ENCODE measurements around the gene RBM33. TPM values are rescaled to one million over a fixed set of nuclear protein-coding genes. Genes with fewer than 3 reads are reported as not detected.

RBM33 gene
- total and polyA plus RNA-seq, 9 of the 15 experiments (the other 6 are each of a cell fraction or from before 2014, with no cell fraction given) = 4.4 to 80.7 (median 27.3) TPM

DNA sequence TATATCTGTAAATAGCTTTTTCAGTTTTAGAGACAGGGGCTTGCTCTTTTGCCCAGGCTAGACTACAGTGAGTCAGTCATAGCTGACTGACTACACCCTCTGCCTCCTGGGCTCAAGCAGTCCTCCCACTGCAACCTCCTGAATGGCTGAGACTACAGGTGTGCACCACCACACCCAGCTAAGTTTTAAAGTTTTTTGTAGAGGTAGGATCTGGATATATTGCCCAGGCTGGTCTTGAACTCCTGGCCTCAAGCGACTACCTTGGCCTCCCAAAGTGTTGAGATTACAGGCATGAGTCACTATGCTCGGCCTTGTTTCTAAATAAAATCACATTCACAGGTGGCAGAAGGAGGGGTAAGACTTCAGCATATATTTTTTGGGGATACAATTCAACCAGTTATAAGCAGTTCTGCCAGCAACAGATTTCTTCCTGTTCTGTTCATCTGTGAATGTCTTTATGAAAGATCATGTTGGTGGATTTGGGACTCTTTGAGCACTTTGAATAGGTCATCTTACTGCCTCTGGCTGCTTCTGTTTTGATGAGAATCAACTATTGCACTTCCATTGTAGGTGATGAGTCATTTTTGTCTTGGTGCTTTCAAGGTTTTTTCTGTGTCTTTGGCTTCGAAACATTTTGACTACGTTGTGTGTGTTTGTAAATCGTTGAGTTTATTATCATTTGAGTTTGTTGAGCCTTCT is 15.7 kb downstream of the RBM33 start (continued):
- TF ChIP-seq, protein P1, sequence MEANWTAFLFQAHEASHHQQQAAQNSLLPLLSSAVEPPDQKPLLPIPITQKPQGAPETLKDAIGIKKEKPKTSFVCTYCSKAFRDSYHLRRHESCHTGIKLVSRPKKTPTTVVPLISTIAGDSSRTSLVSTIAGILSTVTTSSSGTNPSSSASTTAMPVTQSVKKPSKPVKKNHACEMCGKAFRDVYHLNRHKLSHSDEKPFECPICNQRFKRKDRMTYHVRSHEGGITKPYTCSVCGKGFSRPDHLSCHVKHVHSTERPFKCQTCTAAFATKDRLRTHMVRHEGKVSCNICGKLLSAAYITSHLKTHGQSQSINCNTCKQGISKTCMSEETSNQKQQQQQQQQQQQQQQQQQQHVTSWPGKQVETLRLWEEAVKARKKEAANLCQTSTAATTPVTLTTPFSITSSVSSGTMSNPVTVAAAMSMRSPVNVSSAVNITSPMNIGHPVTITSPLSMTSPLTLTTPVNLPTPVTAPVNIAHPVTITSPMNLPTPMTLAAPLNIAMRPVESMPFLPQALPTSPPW (CRISPR knock-in tag; IDR thresholded peaks at IDR 0.05) = no peak; the same call in 1 of the 2 replicates
- TF ChIP-seq, protein P2, sequence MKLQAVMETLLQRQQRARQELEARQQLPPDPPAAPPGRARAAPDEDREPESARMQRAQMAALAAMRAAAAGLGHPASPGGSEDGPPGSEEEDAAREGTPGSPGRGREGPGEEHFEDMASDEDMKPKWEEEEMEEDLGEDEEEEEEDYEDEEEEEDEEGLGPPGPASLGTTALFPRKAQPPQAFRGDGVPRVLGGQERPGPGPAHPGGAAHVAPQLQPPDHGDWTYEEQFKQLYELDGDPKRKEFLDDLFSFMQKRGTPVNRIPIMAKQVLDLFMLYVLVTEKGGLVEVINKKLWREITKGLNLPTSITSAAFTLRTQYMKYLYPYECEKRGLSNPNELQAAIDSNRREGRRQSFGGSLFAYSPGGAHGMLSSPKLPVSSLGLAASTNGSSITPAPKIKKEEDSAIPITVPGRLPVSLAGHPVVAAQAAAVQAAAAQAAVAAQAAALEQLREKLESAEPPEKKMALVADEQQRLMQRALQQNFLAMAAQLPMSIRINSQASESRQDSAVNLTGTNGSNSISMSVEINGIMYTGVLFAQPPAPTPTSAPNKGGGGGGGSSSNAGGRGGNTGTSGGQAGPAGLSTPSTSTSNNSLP (IDR thresholded peaks at IDR 0.05; ENCODE audit: borderline replicate concordance, low read depth, low read length) = no peak
- TF ChIP-seq POLR2A (conservative IDR thresholded peaks at IDR 0.05) (no peak), ZKSCAN8 (CRISPR knock-in tag; IDR thresholded peaks at IDR 0.05) (no peak), RB1 (IDR thresholded peaks at IDR 0.05; ENCODE audit: low read depth) (no peak), NCOA6 (IDR thresholded peaks at IDR 0.05) (no peak), STAG1 (CRISPR knock-in tag; IDR thresholded peaks at IDR 0.05; ENCODE audit: borderline replicate concordance) (no peak), HDAC2 (IDR thresholded peaks at IDR 0.05) (peak; percentile 70; the same call in 1 of the 2 replicates), HNRNPLL (IDR thresholded peaks at IDR 0.05; ENCODE audit: low read depth, low read length, poor library complexity, severe bottlenecking) (no peak), SAFB (IDR thresholded peaks at IDR 0.05; ENCODE audit: borderline replicate concordance, low read depth, low read length) (no peak), HEY1 (CRISPR knock-in tag; IDR thresholded peaks at IDR 0.05; ENCODE audit: borderline replicate concordance) (no peak), SAFB2 (IDR thresholded peaks at IDR 0.05; ENCODE audit: borderline replicate concordance, low read depth, low read length, severe bottlenecking) (no peak)
- TF ChIP-seq, protein P3, sequence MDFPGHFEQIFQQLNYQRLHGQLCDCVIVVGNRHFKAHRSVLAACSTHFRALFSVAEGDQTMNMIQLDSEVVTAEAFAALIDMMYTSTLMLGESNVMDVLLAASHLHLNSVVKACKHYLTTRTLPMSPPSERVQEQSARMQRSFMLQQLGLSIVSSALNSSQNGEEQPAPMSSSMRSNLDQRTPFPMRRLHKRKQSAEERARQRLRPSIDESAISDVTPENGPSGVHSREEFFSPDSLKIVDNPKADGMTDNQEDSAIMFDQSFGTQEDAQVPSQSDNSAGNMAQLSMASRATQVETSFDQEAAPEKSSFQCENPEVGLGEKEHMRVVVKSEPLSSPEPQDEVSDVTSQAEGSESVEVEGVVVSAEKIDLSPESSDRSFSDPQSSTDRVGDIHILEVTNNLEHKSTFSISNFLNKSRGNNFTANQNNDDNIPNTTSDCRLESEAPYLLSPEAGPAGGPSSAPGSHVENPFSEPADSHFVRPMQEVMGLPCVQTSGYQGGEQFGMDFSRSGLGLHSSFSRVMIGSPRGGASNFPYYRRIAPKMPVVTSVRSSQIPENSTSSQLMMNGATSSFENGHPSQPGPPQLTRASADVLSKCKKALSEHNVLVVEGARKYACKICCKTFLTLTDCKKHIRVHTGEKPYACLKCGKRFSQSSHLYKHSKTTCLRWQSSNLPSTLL (IDR thresholded peaks at IDR 0.05) = no peak
- TF ChIP-seq, protein P4, sequence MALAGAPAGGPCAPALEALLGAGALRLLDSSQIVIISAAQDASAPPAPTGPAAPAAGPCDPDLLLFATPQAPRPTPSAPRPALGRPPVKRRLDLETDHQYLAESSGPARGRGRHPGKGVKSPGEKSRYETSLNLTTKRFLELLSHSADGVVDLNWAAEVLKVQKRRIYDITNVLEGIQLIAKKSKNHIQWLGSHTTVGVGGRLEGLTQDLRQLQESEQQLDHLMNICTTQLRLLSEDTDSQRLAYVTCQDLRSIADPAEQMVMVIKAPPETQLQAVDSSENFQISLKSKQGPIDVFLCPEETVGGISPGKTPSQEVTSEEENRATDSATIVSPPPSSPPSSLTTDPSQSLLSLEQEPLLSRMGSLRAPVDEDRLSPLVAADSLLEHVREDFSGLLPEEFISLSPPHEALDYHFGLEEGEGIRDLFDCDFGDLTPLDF (CRISPR knock-in tag; IDR thresholded peaks at IDR 0.05) = peak; percentile 33; the same call in 1 of the 2 replicates
- TF ChIP-seq, protein P5, sequence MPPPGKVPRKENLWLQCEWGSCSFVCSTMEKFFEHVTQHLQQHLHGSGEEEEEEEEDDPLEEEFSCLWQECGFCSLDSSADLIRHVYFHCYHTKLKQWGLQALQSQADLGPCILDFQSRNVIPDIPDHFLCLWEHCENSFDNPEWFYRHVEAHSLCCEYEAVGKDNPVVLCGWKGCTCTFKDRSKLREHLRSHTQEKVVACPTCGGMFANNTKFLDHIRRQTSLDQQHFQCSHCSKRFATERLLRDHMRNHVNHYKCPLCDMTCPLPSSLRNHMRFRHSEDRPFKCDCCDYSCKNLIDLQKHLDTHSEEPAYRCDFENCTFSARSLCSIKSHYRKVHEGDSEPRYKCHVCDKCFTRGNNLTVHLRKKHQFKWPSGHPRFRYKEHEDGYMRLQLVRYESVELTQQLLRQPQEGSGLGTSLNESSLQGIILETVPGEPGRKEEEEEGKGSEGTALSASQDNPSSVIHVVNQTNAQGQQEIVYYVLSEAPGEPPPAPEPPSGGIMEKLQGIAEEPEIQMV (tag; conservative IDR thresholded peaks at IDR 0.05; ENCODE audit: low read depth) = no peak
- TF ChIP-seq, protein P6, sequence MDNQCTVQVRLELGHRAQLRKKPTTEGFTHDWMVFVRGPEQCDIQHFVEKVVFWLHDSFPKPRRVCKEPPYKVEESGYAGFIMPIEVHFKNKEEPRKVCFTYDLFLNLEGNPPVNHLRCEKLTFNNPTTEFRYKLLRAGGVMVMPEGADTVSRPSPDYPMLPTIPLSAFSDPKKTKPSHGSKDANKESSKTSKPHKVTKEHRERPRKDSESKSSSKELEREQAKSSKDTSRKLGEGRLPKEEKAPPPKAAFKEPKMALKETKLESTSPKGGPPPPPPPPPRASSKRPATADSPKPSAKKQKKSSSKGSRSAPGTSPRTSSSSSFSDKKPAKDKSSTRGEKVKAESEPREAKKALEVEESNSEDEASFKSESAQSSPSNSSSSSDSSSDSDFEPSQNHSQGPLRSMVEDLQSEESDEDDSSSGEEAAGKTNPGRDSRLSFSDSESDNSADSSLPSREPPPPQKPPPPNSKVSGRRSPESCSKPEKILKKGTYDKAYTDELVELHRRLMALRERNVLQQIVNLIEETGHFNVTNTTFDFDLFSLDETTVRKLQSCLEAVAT (IDR thresholded peaks at IDR 0.05) = peak in 1 of 2 experiments; percentile 64; a peak in 1 of 4 replicates

Data from K562 (cell line).